HG03378 (cell line): ENCODE measurements around the gene TPSG1.
"Not testable (repeated sequence)": the region's sequence is repeated elsewhere in the genome, so short reads cannot be mapped to it uniquely, and the experiment has no call there.

Experiments
- ATAC-seq: cut with Tn5 transposase; IDR thresholded peaks from one replicate; pipeline ENCODE4 v1.9.1; 2021; ENCODE audit warnings: mild to moderate bottlenecking, moderate library complexity; ENCODE audit not compliant: unreplicated experiment

Gene TPSG1

GRCh38 chr16:1225051-1225451 lies at the start of gene TPSG1:
Gene TPSG1, minus strand, starts transcription at chr16:1225268. Its CDS starts 16 bp downstream, at chr16:1225252.
- ATAC-seq = no peak

- no peak for ATAC-seq
These were observed 49.7 kb upstream of the TPSG1 start for GRCh38 chr16:1274767-1275166.

GRCh38 chr16:1273816-1274215 lies 48.7 kb upstream of the TPSG1 start:
- ATAC-seq = no peak

- no peak for ATAC-seq
These were observed 47.6 kb upstream of the TPSG1 start for GRCh38 chr16:1272453-1273198.

GRCh38 chr16:1271724-1272413 lies 46.8 kb upstream of the TPSG1 start:
- not testable (repeated sequence) for ATAC-seq

GRCh38 chr16:1271380-1271723 lies 46.3 kb upstream of the TPSG1 start:
- ATAC-seq = no peak

- ATAC-seq = not testable (repeated sequence)
These were observed 44.4 kb upstream of the TPSG1 start for GRCh38 chr16:1269418-1269817.

- no peak for ATAC-seq
These were observed 40.8 kb upstream of the TPSG1 start for GRCh38 chr16:1265826-1266225.

- no peak for ATAC-seq
These were observed 40.1 kb upstream of the TPSG1 start for GRCh38 chr16:1265090-1265630.

GRCh38 chr16:1264345-1265089 lies 39.4 kb upstream of the TPSG1 start:
- ATAC-seq = no peak

- no peak for ATAC-seq
These were observed 38.7 kb upstream of the TPSG1 start for GRCh38 chr16:1263591-1264344.

- ATAC-seq = no peak
These were observed 37.8 kb upstream of the TPSG1 start for GRCh38 chr16:1262846-1263221.

- no peak for ATAC-seq
These were observed 37.3 kb upstream of the TPSG1 start for GRCh38 chr16:1262210-1262845.

GRCh38 chr16:1261131-1261892 lies 36.2 kb upstream of the TPSG1 start:
- no peak for ATAC-seq

GRCh38 chr16:1260101-1260680 lies 35.1 kb upstream of the TPSG1 start:
- ATAC-seq = no peak

GRCh38 chr16:1259760-1260068 lies 34.6 kb upstream of the TPSG1 start:
- no peak for ATAC-seq

GRCh38 chr16:1258906-1259759 lies 34.1 kb upstream of the TPSG1 start:
- ATAC-seq = no peak

- no peak for ATAC-seq
These were observed 33.1 kb upstream of the TPSG1 start for GRCh38 chr16:1258225-1258600.
